AG10803 (cell line): ENCODE data around the gene ZBTB46.

Experiments used
- DNase-seq: peaks from one replicate; pipeline ENCODE4 v3.0.0; 2010; ENCODE audit warnings: low read depth
- H3K4me3 ChIP-seq: 2 replicates; pipeline ENCODE4 v1.5.1; 2011; ENCODE audit warnings: mild to moderate bottlenecking, low read length, control low read depth
- TF ChIP-seq, protein P1 (sequence below): conservative IDR thresholded peaks from 2 replicates; pipeline ENCODE4 v1.5.1; 2011; ENCODE audit warnings: mild to moderate bottlenecking, low read length, control low read depth, inconsistent platforms

The ZBTB46 gene

DNA sequence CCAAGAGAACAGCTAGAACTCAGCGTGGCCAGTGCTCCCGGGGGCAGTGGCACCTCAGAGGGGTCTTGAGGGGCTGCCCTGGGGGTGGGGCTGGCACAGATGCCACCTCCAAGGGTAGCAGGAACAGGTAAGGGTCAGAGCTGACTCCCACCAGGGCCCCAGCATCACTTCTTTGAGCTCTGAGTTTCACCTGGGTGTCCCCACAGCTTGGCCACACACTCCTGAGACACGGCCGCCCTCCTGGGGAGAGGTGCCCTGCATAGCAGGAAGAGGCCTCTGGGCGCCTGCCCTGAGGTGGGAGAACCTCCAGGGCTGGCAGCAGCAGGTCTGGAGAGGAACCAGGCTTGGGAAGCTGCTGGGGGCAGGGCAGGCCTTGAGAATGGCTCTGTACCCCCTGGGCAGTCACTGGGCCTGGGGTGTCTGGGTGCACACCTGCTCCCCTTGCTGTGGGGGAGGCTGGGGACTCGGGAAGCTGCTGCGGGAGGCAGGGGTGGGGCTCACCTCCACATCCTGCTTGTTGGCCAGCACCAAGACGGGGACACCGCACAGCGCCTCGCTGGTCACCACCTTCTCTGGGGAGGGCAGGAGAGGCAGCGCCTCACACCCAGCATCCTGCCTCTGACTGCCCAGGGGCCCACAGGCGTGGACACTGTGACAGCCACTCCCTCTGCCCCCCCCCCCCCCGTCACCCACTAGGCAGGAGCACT is 129.6 kb downstream of the ZBTB46 start:
- no peak for DNase-seq
- no peak overlapping the region for H3K4me3 ChIP-seq
- TF ChIP-seq, protein P1, sequence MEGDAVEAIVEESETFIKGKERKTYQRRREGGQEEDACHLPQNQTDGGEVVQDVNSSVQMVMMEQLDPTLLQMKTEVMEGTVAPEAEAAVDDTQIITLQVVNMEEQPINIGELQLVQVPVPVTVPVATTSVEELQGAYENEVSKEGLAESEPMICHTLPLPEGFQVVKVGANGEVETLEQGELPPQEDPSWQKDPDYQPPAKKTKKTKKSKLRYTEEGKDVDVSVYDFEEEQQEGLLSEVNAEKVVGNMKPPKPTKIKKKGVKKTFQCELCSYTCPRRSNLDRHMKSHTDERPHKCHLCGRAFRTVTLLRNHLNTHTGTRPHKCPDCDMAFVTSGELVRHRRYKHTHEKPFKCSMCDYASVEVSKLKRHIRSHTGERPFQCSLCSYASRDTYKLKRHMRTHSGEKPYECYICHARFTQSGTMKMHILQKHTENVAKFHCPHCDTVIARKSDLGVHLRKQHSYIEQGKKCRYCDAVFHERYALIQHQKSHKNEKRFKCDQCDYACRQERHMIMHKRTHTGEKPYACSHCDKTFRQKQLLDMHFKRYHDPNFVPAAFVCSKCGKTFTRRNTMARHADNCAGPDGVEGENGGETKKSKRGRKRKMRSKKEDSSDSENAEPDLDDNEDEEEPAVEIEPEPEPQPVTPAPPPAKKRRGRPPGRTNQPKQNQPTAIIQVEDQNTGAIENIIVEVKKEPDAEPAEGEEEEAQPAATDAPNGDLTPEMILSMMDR = no peak

DNA sequence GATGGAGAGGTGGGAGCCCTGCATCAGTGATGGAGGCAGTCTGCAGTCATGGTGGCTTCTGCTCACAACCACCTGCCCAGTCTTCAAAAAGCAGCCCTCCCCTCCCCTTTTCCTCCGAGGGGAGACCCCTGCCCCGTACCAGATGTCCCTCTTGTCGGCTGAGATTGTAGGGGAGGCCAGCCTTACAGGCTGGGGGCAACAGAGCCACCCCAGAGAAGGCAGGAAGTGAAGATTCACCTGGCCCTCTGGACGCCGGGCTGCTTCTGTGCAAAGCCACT is 130.1 kb downstream of the ZBTB46 start:
- DNase-seq = no peak

DNA sequence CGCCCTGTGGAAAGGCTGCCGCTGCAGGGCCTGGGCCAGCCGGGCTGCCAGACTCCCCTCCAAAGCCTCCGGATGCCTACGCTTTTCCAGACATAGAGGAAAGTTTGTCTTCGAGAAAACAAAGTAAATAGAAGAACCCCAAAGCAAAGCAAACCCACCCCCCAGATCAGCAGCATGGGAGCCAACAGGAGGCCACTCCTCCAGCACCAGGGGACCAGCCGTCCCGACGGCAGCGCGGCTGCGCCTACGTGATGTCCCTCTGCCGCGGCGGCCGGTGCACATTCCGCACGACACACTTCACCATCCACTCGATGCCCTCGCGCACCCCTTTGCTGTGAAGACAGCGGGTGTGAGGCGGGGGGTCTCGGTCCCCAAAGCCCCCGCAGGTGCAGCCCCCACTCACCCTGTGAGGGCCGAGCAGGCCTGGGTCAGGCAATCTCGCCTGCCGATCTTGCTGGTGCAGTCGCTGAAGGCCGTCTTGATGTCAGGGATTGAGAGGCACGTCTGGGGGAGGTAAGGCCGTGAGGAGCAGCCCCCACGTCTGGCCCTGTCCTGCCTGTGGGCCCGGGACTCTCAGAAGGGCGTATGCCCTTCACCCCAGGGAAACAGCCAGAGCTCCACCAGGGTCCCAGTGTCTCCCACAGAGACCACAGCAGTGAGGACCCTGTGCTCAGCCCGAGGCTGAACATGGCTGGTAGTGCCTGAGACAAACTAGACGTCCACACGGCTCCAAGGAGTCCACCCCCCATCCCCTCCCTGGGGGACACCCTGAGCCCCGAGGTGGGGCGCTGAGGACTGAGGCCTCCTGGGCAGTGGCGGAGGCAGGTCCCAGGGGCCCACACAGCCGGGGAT is 130.6 kb downstream of the ZBTB46 start:
- TF ChIP-seq, protein P1 = no peak
- no peak for DNase-seq

More for the DNA sequence above, 130.1 kb downstream of the ZBTB46 start:
- no peak overlapping the region for H3K4me3 ChIP-seq
- TF ChIP-seq, protein P1 = no peak

DNA sequence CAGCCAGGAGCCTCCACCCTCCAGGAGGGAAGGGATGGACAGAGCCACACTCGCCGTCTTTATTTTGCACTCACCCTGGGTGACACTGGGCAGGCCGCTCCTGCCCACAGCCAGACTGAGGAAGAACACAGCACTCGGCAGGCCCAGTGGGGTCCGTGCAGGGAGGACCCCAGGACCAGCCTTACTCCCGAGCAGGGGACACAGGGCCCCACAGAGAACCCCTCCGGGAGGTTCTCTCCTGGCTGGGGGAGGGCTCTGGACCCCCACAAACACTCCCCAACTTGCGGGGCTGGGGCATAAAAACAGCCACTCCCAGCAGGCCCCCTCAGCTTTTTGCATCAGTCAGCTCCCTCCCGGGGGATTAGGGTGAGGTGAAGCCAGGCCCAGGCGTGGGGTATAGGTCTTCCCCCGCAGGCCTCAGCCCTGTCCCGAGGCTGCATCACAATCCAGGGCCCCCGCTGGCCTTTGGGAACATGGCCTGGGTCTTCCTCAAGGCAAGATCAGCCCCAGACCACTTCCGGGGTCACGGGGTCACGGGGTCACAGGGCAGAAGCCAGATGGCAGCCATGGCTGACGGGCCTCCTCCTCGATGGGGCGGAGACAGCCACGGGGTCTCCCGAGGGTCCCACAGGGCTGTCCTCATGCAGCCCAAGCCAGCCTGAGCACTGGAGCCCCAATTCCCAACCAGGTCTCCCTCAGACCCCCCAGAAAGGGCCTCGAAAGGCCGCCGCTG is 131.4 kb downstream of the ZBTB46 start:
- H3K4me3 ChIP-seq = no peak overlapping the region
- DNase-seq = no peak
- TF ChIP-seq, protein P1 = no peak

More for the DNA sequence above, 130.6 kb downstream of the ZBTB46 start:
- no peak overlapping the region for H3K4me3 ChIP-seq

DNA sequence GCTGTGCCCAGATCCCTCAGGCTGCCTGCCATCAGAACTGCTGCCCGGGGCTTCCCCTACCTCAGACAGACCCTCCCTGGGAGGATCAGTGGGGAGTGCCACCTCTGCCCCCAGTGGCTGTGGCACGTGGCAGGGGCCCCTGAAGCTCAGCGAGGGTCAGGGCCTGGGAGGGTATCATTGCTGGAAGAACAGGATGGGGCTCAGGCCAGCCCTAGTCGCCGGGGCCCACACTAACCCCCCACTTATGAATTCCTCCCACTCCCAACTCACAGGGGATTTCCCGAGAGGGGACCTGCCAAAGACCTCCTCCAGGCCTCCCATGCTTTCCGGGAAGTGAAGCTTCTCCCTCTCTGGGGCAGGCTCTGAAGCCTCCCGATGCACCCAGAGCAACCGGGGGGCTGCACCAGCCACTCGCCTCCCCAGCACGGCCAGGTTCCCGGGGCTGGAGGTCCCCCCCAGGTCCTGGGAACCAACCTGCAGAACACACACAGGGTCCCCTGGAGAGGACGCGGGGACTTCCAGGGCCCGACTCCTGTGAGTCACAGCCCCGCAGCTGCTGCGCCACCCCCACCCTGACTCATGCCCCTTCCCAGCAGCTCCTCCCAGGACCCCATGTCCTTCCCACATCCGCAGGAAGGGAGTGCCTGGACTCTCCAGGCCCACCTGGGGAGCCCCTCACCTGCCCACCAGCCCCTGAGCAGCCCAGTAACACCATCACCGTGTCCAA is 132.2 kb downstream of the ZBTB46 start:
- no peak overlapping the region for H3K4me3 ChIP-seq
- peak; percentile 86 for DNase-seq
- TF ChIP-seq, protein P1 = no peak

DNA sequence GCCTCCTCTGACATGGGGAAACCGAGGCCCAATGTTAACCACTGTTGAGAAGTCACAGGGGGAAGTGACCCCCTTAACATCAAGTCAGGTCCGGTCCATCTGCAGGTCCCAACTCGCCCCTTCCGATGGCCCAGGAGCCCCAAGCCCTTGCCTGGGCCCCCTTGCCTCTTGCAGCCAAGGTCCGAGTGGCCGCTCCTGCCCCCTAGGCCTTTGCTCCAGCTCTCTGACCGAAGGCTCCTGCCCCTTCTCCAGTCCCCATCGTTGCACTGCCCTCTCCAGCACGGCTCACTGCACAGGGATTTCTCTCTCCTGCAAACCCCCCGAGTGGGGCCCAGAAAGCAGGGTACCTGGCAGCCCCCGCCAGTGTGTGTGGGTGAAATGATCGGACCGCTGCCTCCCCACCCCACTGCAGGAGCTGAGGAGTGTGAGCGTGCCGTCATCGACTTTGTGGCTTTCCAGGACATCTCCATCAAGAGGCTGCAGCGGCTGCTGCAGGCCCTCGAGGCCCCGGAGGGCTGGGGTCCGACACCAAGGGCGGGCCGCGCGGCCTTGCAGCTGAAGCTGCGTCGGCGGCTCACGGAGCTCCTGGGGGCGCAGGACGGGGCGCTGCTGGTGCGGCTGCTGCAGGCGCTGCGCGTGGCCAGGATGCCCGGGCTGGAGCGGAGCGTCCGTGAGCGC is 133.1 kb downstream of the ZBTB46 start:
- TF ChIP-seq, protein P1 = no peak
- DNase-seq = no peak
- no peak overlapping the region for H3K4me3 ChIP-seq
